Vagina (tissue), 2 donors: ENCODE data around the gene VIPR1.

Experiments
- POLR2A ChIP-seq, 2 donors: fragments of 450-650 bp; IDR thresholded peaks; one replicate each; pipeline ENCODE4 v1.6.1; 2017; ENCODE audit warnings: antibody characterized with exemption in 2 of 2, mild to moderate bottlenecking in 2 of 2, moderate library complexity in 2 of 2
- POLR2AphosphoS5 ChIP-seq, 2 donors: sonication (generic); formaldehyde crosslinking; IDR thresholded peaks; one replicate each; pipeline ENCODE4 v1.9.0; 2017; ENCODE audit warnings: antibody characterized with exemption in 2 of 2, mild to moderate bottlenecking in 2 of 2, low read depth in 1 of 2; ENCODE audit not compliant: insufficient read depth in 1 of 2
- TF ChIP-seq, protein P1 (sequence below), 3 experiments: fragments of 450-650 bp in 2 of 3; fragments of 200-600 bp in 1 of 3; sonication (generic) in 1 of 3; IDR thresholded peaks; one replicate each; pipeline ENCODE4 v1.5.1; 2017 to 2019; ENCODE audit warnings: antibody characterized with exemption in 3 of 3, mild to moderate bottlenecking in 2 of 3, moderate library complexity in 2 of 3

DNA sequence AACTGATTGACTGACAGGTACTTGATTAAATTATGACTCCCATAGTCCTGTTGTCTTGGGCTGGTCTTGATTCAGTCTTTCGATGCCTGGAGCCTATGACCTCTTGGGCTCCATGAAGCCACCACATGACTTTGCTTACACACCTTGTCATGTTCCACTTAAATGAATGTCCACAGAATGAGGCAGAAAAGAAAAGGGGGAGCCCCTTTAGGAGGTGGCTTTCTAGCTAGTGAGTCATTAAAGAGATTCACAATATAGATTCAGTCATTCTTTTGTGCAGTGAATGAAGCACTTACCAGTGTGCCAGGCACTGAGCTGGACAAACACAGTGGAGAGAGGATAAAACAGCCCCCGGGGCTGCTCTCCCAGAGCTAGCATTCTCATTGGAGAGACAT is 17.1 kb downstream of the VIPR1 start:
- TF ChIP-seq, protein P1, sequence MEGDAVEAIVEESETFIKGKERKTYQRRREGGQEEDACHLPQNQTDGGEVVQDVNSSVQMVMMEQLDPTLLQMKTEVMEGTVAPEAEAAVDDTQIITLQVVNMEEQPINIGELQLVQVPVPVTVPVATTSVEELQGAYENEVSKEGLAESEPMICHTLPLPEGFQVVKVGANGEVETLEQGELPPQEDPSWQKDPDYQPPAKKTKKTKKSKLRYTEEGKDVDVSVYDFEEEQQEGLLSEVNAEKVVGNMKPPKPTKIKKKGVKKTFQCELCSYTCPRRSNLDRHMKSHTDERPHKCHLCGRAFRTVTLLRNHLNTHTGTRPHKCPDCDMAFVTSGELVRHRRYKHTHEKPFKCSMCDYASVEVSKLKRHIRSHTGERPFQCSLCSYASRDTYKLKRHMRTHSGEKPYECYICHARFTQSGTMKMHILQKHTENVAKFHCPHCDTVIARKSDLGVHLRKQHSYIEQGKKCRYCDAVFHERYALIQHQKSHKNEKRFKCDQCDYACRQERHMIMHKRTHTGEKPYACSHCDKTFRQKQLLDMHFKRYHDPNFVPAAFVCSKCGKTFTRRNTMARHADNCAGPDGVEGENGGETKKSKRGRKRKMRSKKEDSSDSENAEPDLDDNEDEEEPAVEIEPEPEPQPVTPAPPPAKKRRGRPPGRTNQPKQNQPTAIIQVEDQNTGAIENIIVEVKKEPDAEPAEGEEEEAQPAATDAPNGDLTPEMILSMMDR (IDR thresholded peaks at IDR 0.05), result no peak
- TF ChIP-seq POLR2AphosphoS5 (IDR thresholded peaks at IDR 0.05; ENCODE audit: insufficient read depth in 1 of 2, low read depth in 1 of 2) (no peak), POLR2A (IDR thresholded peaks at IDR 0.05) (no peak)
